Measurements from ENCODE around the gene KRT15.

KRT15 gene

DNA sequence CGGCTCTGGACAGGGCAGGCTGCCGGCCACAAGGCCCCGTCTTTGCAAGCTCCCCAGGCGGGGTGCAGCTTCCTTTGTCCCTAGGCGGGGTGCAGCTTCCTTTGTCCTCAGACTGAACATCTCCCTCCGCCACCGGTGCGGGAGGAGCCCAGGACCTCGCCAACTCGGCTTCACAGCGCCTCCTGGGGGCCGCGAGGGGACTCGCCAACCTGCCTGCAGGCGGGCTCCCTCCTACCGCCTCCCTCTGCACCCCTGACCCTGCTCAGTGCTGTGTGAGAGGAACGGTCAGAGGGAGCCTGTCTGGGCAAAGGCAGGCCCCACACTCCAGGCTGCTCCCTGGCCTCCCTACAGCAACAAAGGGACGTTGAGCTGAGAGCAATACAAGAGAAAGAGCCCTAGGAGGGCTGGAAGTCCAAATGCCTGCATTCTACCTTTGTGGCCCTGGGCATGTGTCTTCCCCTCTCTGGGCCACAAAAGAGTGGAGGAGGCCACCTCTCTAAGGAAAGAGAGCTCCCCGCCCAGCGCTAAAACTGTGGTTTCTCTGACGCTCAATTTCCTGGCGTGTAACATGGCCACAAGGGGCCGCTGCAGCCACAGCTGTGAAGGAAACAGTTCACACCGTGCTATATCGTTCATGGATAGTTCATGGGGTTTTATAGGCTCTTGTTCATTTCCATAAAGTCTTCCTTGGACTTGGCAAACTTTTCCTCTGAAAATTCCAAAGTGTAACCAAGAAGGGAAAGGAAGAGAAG is 30.3 kb upstream of the KRT15 start:
- peak overlapping the region; percentile 18 for H3K27ac ChIP-seq

GRCh38 chr17:41547921-41548843 is 29.5 kb upstream of the KRT15 start:
- TF ChIP-seq, protein P1, sequence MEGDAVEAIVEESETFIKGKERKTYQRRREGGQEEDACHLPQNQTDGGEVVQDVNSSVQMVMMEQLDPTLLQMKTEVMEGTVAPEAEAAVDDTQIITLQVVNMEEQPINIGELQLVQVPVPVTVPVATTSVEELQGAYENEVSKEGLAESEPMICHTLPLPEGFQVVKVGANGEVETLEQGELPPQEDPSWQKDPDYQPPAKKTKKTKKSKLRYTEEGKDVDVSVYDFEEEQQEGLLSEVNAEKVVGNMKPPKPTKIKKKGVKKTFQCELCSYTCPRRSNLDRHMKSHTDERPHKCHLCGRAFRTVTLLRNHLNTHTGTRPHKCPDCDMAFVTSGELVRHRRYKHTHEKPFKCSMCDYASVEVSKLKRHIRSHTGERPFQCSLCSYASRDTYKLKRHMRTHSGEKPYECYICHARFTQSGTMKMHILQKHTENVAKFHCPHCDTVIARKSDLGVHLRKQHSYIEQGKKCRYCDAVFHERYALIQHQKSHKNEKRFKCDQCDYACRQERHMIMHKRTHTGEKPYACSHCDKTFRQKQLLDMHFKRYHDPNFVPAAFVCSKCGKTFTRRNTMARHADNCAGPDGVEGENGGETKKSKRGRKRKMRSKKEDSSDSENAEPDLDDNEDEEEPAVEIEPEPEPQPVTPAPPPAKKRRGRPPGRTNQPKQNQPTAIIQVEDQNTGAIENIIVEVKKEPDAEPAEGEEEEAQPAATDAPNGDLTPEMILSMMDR (conservative IDR thresholded peaks at IDR 0.05), result no peak
- TF ChIP-seq ZFX (IDR thresholded peaks at IDR 0.05), result no peak
- H3K27ac ChIP-seq, result no peak overlapping the region

More for the DNA sequence above, 30.3 kb upstream of the KRT15 start:
- TF ChIP-seq, protein P1 (conservative IDR thresholded peaks at IDR 0.05), result peak; percentile 99
- TF ChIP-seq ZFX (IDR thresholded peaks at IDR 0.05), result no peak

GRCh38 chr17:41547378-41547841 is 28.7 kb upstream of the KRT15 start:
- TF ChIP-seq, protein P1 (conservative IDR thresholded peaks at IDR 0.05), result no peak
- TF ChIP-seq ZFX (IDR thresholded peaks at IDR 0.05), result no peak
- H3K27ac ChIP-seq, result no peak overlapping the region

DNA sequence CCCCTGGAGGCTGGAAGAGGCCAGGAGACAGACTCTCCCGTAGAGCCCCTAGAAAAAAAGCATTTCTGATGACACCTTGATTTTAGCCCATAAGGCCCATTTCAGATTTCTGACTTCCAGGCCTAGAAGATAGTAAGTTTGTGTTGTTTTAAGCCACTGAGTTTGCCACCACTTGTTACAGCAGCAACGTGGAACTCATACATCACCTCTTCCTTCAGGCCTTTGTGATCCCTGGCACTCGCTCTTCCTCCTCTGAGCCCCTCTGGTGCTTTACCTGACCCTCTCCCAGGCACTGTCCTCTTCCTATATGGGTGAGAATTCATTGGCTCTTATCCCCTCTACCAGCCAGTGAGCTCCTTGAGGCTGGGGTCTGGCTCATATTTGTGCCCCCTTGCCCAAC is 28.1 kb upstream of the KRT15 start:
- no peak for TF ChIP-seq ZFX (IDR thresholded peaks at IDR 0.05)
- TF ChIP-seq, protein P1 (conservative IDR thresholded peaks at IDR 0.05), result no peak
- H3K27ac ChIP-seq, result no peak overlapping the region

- H3K27ac ChIP-seq, result no peak overlapping the region
- TF ChIP-seq ZFX (IDR thresholded peaks at IDR 0.05), result no peak
- TF ChIP-seq, protein P1 (conservative IDR thresholded peaks at IDR 0.05), result no peak
Observed at GRCh38 chr17:41545829-41546410, 27.2 kb upstream of the KRT15 start.

DNA sequence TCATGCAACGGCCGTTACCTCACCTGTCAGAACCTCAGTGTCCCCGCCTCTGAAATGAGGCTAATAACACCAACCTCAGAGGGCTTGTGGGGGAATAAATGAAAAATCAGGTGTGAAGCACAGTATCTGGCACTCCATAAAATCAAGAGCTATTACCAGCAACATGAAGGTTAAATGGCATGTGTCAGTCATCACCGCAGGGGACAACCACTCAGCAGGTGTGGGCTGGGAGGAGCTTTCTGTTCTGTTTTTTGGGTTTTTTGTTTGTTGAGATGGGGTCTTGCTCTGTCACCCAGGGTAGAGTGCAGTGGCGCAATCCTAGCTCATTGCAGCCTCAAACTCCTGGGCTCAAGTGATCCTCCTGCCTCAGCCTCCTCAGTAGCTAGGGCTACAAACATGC is 26.2 kb upstream of the KRT15 start:
- TF ChIP-seq, protein P1 (conservative IDR thresholded peaks at IDR 0.05), result no peak
- no peak for TF ChIP-seq ZFX (IDR thresholded peaks at IDR 0.05)
- H3K27ac ChIP-seq, result no peak overlapping the region
